LNCaP clone FGC (cell line): ENCODE measurements around the gene GCN1.

Experiments
- DNase-seq: peaks from one replicate; pipeline ENCODE4 v3.0.0-alpha.2; 2011; ENCODE audit warnings: low read depth
- H3K4me3 ChIP-seq: 2 replicates; pipeline ENCODE4 v1.5.1; 2011; ENCODE audit warnings: mild to moderate bottlenecking, low read depth, low read length, control low read depth
- TF ChIP-seq, protein P1 (sequence below): IDR thresholded peaks from 2 replicates; pipeline ENCODE4 v1.5.1; 2012; ENCODE audit warnings: mild to moderate bottlenecking; ENCODE audit not compliant: control insufficient read depth, insufficient read depth; ENCODE audit errors: extremely low read depth

GCN1 gene

DNA sequence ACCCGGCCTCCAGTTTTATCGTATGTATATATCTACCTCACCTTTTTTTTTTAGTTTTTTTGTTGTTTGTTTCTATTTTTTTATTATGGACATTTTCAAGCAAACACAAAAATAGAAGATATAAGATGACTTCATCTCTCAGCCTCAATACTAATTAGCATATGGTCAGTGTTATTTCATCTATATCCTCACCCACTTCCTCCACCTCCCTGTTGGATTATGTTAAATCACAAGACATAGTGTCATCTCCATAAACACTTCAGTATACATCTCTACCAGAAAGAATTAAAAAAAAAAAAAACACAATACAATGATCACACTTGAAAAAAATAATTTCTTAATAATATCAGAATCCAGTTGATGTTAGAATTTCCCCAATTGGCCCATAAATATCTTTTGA, 112.9 kb downstream of the GCN1 start:
- TF ChIP-seq, protein P1, sequence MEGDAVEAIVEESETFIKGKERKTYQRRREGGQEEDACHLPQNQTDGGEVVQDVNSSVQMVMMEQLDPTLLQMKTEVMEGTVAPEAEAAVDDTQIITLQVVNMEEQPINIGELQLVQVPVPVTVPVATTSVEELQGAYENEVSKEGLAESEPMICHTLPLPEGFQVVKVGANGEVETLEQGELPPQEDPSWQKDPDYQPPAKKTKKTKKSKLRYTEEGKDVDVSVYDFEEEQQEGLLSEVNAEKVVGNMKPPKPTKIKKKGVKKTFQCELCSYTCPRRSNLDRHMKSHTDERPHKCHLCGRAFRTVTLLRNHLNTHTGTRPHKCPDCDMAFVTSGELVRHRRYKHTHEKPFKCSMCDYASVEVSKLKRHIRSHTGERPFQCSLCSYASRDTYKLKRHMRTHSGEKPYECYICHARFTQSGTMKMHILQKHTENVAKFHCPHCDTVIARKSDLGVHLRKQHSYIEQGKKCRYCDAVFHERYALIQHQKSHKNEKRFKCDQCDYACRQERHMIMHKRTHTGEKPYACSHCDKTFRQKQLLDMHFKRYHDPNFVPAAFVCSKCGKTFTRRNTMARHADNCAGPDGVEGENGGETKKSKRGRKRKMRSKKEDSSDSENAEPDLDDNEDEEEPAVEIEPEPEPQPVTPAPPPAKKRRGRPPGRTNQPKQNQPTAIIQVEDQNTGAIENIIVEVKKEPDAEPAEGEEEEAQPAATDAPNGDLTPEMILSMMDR: no peak
- no peak for DNase-seq
- no peak overlapping the region for H3K4me3 ChIP-seq

DNA sequence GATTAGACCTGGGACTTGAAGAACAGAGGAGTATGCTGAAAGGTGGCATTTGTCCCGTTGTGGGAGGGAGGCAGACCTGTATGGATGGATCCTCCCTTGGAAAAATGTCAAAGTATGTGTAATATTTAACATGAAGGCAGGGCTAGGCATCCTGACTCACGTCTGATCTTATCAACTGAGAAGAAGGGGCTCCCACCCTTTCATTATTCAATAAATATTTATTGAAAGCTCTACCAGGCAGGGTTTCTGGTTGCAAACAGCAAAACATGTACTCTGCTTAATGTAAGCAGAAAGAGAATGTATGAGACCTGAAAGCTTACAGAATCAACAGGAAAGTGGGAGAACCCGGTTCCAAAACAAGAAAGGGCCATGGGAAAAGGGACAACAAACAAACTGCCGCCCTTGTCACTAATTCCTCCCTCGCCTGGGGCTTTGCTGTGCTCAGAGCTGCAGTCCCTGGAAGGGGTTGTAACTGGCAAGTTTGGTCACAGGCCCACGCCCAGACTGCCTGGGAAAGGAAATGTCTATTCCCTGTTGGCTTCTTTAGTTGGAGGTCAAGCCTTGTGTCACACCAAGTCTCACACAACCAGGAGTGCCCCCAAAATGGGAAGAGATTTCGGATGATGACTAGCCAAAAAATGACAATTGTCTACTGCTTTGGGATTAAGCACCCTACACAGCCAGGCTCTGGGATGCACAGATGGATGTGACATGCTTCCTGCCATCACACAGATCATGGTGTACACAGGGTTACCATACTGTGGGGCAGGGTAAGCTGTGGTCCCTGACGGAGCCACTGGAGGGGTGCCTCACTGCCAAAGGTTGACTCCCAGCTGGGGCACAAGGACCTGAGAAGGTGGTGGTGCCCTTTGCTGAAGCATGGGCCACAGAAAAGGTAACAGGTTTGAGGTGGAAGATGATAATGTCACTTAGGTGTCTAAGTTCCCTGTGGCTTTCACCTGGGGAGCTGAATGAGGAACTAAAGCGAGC, 114.8 kb downstream of the GCN1 start:
- H3K4me3 ChIP-seq: no peak overlapping the region
- DNase-seq: peak; percentile 83
- TF ChIP-seq, protein P1: no peak

DNA sequence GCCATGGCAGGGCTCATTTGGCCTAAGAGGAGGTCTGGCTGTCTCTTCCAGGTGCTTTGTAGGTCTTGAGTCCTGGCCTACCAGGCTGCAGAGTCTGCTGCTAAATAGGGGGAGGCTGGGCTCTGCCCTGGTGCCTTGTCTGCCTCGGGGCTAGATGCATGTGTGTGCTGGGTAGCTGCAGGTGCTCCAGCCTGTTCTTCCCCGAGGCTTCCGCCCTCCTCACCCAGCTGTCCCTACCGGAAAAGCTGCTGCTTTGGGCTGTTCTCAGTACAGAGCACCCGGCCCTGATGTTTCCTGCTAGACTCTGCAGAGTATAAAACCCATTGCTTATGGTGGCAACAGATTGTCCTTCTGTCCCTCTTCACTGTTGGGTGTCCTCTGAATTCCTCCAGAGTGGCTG, 115.6 kb downstream of the GCN1 start:
- no peak overlapping the region for H3K4me3 ChIP-seq
- TF ChIP-seq, protein P1: no peak
- no peak for DNase-seq

DNA sequence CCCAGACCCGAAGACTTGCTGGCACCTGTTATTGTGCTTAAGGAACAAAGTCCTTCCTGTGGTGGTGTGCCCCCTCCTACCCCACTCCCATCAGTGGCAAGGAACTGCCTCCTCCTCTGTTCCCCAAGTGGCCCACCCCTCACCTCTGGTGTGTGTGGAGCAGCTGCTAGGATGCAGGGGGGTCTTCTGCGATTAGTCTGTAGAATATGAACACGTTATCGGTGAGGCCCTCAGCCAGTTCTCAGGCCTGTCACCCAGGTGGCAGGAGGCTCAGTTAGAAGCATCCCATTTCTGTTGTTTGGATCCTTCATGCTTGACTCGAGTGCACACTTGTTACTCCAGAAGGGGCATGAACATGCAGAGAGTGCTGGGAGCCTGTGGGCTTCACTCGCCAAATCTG, 117.3 kb downstream of the GCN1 start:
- H3K4me3 ChIP-seq: no peak overlapping the region
- no peak for DNase-seq
- TF ChIP-seq, protein P1: no peak
